ENCODE measurements around the gene EIF1AD. TPM values are rescaled to one million over a fixed set of nuclear protein-coding genes. Genes with fewer than 3 reads are reported as not detected.
"Not testable (repeated sequence)": the region's sequence is repeated elsewhere in the genome, so short reads cannot be mapped to it uniquely, and the experiment has no call there.

EIF1AD gene
- total RNA-seq, 3 donors from 2014 or later = 25.5 to 35.3 (median 30.3) TPM

DNA sequence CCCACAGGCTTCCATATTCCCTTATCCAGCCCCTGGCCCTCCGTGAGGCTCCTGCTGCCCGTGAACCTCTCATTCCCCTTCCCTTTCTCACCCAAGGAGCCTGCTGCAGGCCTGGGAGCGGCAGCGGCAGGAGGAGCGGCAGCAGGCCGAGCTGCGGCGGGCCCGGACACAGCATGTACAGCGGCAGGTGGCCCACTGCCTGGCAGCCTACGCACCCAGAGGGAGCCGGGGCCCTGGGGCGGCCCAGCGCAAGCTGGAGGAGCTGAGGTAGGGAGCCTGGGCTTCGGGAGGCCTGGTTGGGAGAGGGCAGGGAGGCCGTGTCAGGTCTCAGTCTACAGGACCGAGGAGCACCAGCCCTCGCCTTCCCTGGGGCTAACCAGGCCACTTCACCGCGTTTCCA, 48.5 kb downstream of the EIF1AD start:
- no peaks in the 10 kb centered on the region for H3K36me3 ChIP-seq (ENCODE audit: low read depth)
- ATAC-seq = no peak
- intact Hi-C loops (cut with DNase I, micrococcal nuclease) = no loop called here

DNA sequence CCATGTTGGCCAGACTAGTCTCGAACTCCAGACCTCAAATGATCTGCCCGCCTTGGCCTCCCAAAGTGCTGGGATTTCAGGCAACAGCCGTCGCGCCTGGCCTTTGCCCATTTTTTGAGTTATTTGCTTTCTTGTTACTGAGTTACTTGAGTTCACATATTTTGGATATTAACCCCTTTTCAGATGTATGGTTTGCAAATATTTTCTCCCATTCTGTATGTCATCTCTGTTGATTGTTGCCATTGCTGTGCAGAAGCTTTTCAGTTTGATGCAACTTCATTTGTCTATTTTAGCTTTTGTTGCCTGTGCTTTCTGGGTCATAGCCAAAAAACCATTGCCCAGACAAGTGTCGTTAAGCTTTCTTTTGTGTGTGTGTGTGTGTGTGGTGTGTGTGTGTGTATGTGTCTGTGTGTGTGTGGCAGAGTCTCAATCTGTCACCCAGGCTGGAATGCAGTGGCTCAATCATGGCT, 49.9 kb downstream of the EIF1AD start:
- DNase-seq = no peak
- H3K4me3 ChIP-seq = no peak overlapping the region
- intact Hi-C loops (cut with DNase I, micrococcal nuclease) = no loop called here
- TF ChIP-seq, protein P1, sequence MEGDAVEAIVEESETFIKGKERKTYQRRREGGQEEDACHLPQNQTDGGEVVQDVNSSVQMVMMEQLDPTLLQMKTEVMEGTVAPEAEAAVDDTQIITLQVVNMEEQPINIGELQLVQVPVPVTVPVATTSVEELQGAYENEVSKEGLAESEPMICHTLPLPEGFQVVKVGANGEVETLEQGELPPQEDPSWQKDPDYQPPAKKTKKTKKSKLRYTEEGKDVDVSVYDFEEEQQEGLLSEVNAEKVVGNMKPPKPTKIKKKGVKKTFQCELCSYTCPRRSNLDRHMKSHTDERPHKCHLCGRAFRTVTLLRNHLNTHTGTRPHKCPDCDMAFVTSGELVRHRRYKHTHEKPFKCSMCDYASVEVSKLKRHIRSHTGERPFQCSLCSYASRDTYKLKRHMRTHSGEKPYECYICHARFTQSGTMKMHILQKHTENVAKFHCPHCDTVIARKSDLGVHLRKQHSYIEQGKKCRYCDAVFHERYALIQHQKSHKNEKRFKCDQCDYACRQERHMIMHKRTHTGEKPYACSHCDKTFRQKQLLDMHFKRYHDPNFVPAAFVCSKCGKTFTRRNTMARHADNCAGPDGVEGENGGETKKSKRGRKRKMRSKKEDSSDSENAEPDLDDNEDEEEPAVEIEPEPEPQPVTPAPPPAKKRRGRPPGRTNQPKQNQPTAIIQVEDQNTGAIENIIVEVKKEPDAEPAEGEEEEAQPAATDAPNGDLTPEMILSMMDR (IDR thresholded peaks at IDR 0.05) = no peak
- H3K4me1 ChIP-seq (ENCODE audit: low read depth) = peaks cover 4% of the 10 kb centered on the region
- no peak for ATAC-seq
- H3K9me3 ChIP-seq = no peaks in the 10 kb centered on the region
- H3K36me3 ChIP-seq (ENCODE audit: low read depth) = no peaks in the 10 kb centered on the region

More for the DNA sequence above, 48.5 kb downstream of the EIF1AD start:
- DNase-seq = no peak
- Histone ChIP-seq H3K9me3 (no peaks in the 10 kb centered on the region), H3K4me3 (no peak overlapping the region), H3K4me1 (ENCODE audit: low read depth) (peaks cover 4% of the 10 kb centered on the region)
- TF ChIP-seq, protein P1 (IDR thresholded peaks at IDR 0.05) = no peak

DNA sequence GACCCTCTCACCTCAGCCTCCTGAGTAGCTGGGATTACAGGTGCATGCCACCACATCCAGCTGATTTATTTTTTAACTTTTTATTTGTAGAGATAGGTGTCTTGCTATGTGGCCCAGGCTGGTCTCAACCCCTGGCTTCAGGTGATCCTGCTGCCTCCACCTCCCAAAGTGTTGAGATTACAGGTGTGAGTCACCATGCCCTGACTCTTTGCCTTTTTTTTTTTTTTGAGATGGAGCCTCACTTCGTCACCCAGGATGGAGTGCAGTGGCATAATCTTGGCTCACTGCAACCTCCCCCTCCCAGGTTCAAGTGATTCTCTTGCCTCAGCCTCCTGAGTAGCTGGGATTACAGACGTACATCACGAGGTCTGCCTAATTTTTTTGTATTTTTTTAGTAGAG, 50.3 kb downstream of the EIF1AD start:
- H3K9me3 ChIP-seq; ATAC-seq; H3K36me3 ChIP-seq (ENCODE audit: low read depth); H3K4me3 ChIP-seq; intact Hi-C loops (cut with DNase I, micrococcal nuclease); DNase-seq; H3K4me1 ChIP-seq (ENCODE audit: low read depth): not testable (repeated sequence)

DNA sequence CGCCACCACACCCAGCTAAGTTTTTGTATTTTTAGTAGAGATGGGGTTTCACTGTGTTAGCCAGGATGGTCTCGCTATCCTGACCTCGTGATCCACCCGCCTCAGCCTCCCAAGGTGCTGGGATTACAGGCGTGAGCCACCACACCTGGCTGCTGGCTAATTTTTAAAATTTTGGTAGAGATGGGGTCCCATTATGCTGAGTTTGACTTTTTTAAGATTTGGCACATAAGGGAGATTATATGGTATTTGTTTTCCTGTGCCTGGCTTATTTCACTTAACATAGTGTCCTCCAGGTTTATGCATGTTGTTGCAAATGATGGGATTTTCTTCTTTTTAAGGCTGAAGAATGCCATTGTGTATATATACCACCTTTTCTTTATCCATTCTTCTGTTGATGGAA, 51.2 kb downstream of the EIF1AD start:
- H3K36me3 ChIP-seq (ENCODE audit: low read depth); H3K9me3 ChIP-seq; intact Hi-C loops (cut with DNase I, micrococcal nuclease); DNase-seq; H3K4me1 ChIP-seq (ENCODE audit: low read depth); H3K4me3 ChIP-seq; ATAC-seq: not testable (repeated sequence)

DNA sequence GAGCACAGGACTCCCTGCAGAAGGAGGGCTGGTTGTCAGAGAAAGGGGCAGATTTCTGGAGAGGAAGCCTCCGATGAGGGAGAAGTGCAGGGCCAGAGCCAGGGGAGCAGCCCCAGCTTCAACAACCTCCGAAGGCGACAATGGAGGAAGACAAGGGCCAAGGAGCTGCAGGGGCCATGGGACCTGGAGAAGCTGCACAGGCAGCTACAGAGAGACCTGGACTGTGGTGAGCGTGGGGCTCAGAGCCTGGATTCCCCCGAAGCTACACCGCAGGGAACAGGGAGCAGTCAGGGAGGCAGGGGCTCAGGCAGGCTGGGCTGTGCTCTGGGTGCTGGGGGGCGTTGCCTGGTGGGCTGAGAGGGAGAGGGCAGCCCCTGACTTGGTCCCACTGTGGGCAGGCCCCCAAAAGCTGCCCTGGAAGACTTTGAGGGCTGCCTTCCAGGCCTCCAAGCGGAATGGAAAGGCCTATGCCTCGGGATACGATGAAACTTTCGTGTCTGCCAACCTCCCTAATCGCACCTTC, 54.3 kb downstream of the EIF1AD start:
- H3K36me3 ChIP-seq (ENCODE audit: low read depth) = no peaks in the 10 kb centered on the region
- TF ChIP-seq, protein P1 (IDR thresholded peaks at IDR 0.05) = no peak
- no peak for ATAC-seq
- no peaks in the 10 kb centered on the region for H3K9me3 ChIP-seq
- intact Hi-C loops (cut with DNase I, micrococcal nuclease) = no loop called here
- DNase-seq = no peak
- H3K4me3 ChIP-seq = no peak overlapping the region
- H3K4me1 ChIP-seq (ENCODE audit: low read depth) = no peaks in the 10 kb centered on the region

DNA sequence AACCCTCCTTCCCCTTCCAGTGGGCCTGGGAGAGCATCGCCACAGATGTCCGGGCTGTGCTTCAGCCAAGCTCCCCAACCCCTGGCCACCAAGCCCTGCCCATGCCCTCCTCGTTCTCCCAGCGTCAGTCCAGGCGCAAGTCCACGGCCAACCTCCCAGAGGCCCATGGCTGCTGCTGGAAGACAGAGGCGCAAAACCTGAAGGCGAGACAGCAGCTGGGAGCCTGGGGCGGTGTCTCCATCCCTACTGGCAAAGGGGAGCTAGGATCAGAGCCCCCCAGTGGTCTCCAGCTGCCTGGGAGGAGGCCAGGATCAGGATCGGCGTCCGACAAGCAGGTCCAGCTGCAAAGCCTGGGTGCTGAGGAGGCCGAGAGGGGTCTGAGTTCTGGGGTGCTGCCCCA, 54.8 kb downstream of the EIF1AD start:
- intact Hi-C loops (cut with DNase I, micrococcal nuclease) = no loop called here
- no peak for DNase-seq
- ATAC-seq = no peak

More for the DNA sequence above, 54.8 kb downstream of the EIF1AD start:
- Histone ChIP-seq H3K4me3 (no peak overlapping the region), H3K4me1 (ENCODE audit: low read depth) (no peaks in the 10 kb centered on the region), H3K36me3 (ENCODE audit: low read depth) (no peaks in the 10 kb centered on the region), H3K9me3 (no peaks in the 10 kb centered on the region)
- TF ChIP-seq, protein P1 (IDR thresholded peaks at IDR 0.05) = no peak

Measured in mucosa of descending colon (tissue), 3 donors.